Neural crest cell (in vitro differentiated cells): Measurements from ENCODE around the gene LAMP5. TPM values are rescaled to one million over a fixed set of nuclear protein-coding genes. Genes with fewer than 3 reads are reported as not detected.

Experiments
- DNase-seq: peaks from one replicate; pipeline ENCODE4 v3.0.0; 2021; ENCODE audit warnings: low read depth, mixed read lengths, low spot score
- H3K27ac Mint-ChIP-seq: one replicate; pipeline ENCODE4 v1.8.0; 2021; ENCODE audit warnings: mild to moderate bottlenecking, mixed read lengths; ENCODE audit not compliant: unreplicated experiment
- H3K27me3 Mint-ChIP-seq: 2 replicates; pipeline ENCODE4 v1.8.0; 2021; ENCODE audit warnings: low read depth, mild to moderate bottlenecking, mixed read lengths
- H3K36me3 Mint-ChIP-seq: 2 replicates; pipeline ENCODE4 v1.8.0; 2021; ENCODE audit warnings: low read depth, mild to moderate bottlenecking, mixed read lengths
- H3K4me1 Mint-ChIP-seq: 2 replicates; pipeline ENCODE4 v1.8.0; 2021; ENCODE audit warnings: mixed read lengths
- H3K4me3 Mint-ChIP-seq: one replicate; pipeline ENCODE4 v1.8.0; 2021; ENCODE audit warnings: mild to moderate bottlenecking, mixed read lengths
- H3K9me3 Mint-ChIP-seq: 2 replicates; pipeline ENCODE4 v1.8.0; 2021; ENCODE audit warnings: mixed read lengths
- CTCF ChIP-seq: fragments of 200-600 bp; sonication (generic); conservative IDR thresholded peaks from 2 replicates; pipeline ENCODE4 v1.5.0; 2021; ENCODE audit warnings: antibody characterized with exemption, mild to moderate bottlenecking
- total RNA-seq: library from RNA; stranded (reverse); gene quantifications from 2 replicates; pipeline ENCODE4 v1.2.1, GENCODE V29; 2021

LAMP5 gene
- total RNA-seq, 1 donor from 2014 or later: 0.98 TPM

GRCh38 chr20:9577397-9577796, 63.0 kb downstream of the LAMP5 start:
- no peak for TF ChIP-seq CTCF
- Mint-ChIP-seq H3K27me3 (no peaks in the 10 kb centered on the region), H3K36me3 (peaks cover 2% of the 10 kb centered on the region), H3K4me1 (peaks cover 41% of the 10 kb centered on the region), H3K27ac (no peak overlapping the region), H3K9me3 (peaks cover 2% of the 10 kb centered on the region), H3K4me3 (no peak overlapping the region)
- no peak for DNase-seq

GRCh38 chr20:9578594-9578993, 64.2 kb downstream of the LAMP5 start:
- Mint-ChIP-seq H3K4me1 (peaks cover 32% of the 10 kb centered on the region), H3K27ac (no peak overlapping the region), H3K9me3 (peaks cover 2% of the 10 kb centered on the region), H3K36me3 (peaks cover 2% of the 10 kb centered on the region), H3K4me3 (no peak overlapping the region), H3K27me3 (no peaks in the 10 kb centered on the region)
- DNase-seq: no peak
- no peak for TF ChIP-seq CTCF
